ENCODE measurements around the gene ALG2.

The ALG2 gene

GRCh38 chr9:99257723-99258389, 36.1 kb upstream of the ALG2 start:
- Histone ChIP-seq H3K4me1 (ENCODE audit: control insufficient read depth, insufficient read depth, low read length, poor library complexity, severe bottlenecking) (no peaks in the 10 kb centered on the region), H3K36me3 (ENCODE audit: control insufficient read depth, insufficient read depth, low read length) (no peaks in the 10 kb centered on the region), H3K27ac (ENCODE audit: low read depth, low read length, severe bottlenecking) (no peak overlapping the region), H3K4me3 (ENCODE audit: extremely low read depth, insufficient read depth, low read length, poor library complexity, severe bottlenecking) (no peak overlapping the region), H3K9me3 (ENCODE audit: control insufficient read depth, low read length) (no peaks in the 10 kb centered on the region)
- WGBS, 2 experiments (ENCODE audit: insufficient coverage in 2 of 2), result 84 to 92% methylated on average over 4 to 7 of the region's 8 CpGs

- 100% methylated on average over 1 of the region's 1 CpG for WGBS, 2 experiments (ENCODE audit: insufficient coverage in 2 of 2)
- Histone ChIP-seq H3K4me1 (ENCODE audit: control insufficient read depth, insufficient read depth, low read length, poor library complexity, severe bottlenecking) (no peaks in the 10 kb centered on the region), H3K27ac (ENCODE audit: low read depth, low read length, severe bottlenecking) (no peak overlapping the region), H3K9me3 (ENCODE audit: control insufficient read depth, low read length) (no peaks in the 10 kb centered on the region), H3K4me3 (ENCODE audit: extremely low read depth, insufficient read depth, low read length, poor library complexity, severe bottlenecking) (no peak overlapping the region), H3K36me3 (ENCODE audit: control insufficient read depth, insufficient read depth, low read length) (no peaks in the 10 kb centered on the region)
Observed at GRCh38 chr9:99255651-99256050, 33.9 kb upstream of the ALG2 start.

GRCh38 chr9:99253772-99254431, 32.2 kb upstream of the ALG2 start:
- WGBS, 2 experiments (ENCODE audit: insufficient coverage in 2 of 2), result 93 to 94% methylated on average over 14 to 15 of the region's 15 CpGs

GRCh38 chr9:99253134-99253533, 31.4 kb upstream of the ALG2 start:
- WGBS, 2 experiments (ENCODE audit: insufficient coverage in 2 of 2), result no CpG with 5 or more reads among the region's 2 CpGs

More at GRCh38 chr9:99253772-99254431, 32.2 kb upstream of the ALG2 start:
- H3K4me3 ChIP-seq (ENCODE audit: extremely low read depth, insufficient read depth, low read length, poor library complexity, severe bottlenecking), result no peak overlapping the region
- H3K9me3 ChIP-seq (ENCODE audit: control insufficient read depth, low read length), result no peaks in the 10 kb centered on the region
- no peaks in the 10 kb centered on the region for H3K36me3 ChIP-seq (ENCODE audit: control insufficient read depth, insufficient read depth, low read length)
- peaks cover 3% of the 10 kb centered on the region for H3K4me1 ChIP-seq (ENCODE audit: control insufficient read depth, insufficient read depth, low read length, poor library complexity, severe bottlenecking)
- no peak overlapping the region for H3K27ac ChIP-seq (ENCODE audit: low read depth, low read length, severe bottlenecking)

GRCh38 chr9:99251157-99251556, 29.4 kb upstream of the ALG2 start:
- H3K9me3 ChIP-seq (ENCODE audit: control insufficient read depth, low read length), result no peaks in the 10 kb centered on the region
- no peaks in the 10 kb centered on the region for H3K36me3 ChIP-seq (ENCODE audit: control insufficient read depth, insufficient read depth, low read length)
- H3K4me1 ChIP-seq (ENCODE audit: control insufficient read depth, insufficient read depth, low read length, poor library complexity, severe bottlenecking), result peaks cover 3% of the 10 kb centered on the region
- H3K27ac ChIP-seq (ENCODE audit: low read depth, low read length, severe bottlenecking), result no peak overlapping the region
- no peak overlapping the region for H3K4me3 ChIP-seq (ENCODE audit: extremely low read depth, insufficient read depth, low read length, poor library complexity, severe bottlenecking)
- 81 to 87% methylated on average over 3 of the region's 4 CpGs for WGBS, 2 experiments (ENCODE audit: insufficient coverage in 2 of 2)

More at GRCh38 chr9:99253134-99253533, 31.4 kb upstream of the ALG2 start:
- Histone ChIP-seq H3K27ac (ENCODE audit: low read depth, low read length, severe bottlenecking) (no peak overlapping the region), H3K4me3 (ENCODE audit: extremely low read depth, insufficient read depth, low read length, poor library complexity, severe bottlenecking) (no peak overlapping the region), H3K9me3 (ENCODE audit: control insufficient read depth, low read length) (no peaks in the 10 kb centered on the region), H3K4me1 (ENCODE audit: control insufficient read depth, insufficient read depth, low read length, poor library complexity, severe bottlenecking) (peaks cover 3% of the 10 kb centered on the region), H3K36me3 (ENCODE audit: control insufficient read depth, insufficient read depth, low read length) (no peaks in the 10 kb centered on the region)

GRCh38 chr9:99249619-99250018, 27.9 kb upstream of the ALG2 start:
- H3K36me3 ChIP-seq (ENCODE audit: control insufficient read depth, insufficient read depth, low read length), result no peaks in the 10 kb centered on the region
- no peak overlapping the region for H3K4me3 ChIP-seq (ENCODE audit: extremely low read depth, insufficient read depth, low read length, poor library complexity, severe bottlenecking)
- H3K9me3 ChIP-seq (ENCODE audit: control insufficient read depth, low read length), result no peaks in the 10 kb centered on the region
- H3K4me1 ChIP-seq (ENCODE audit: control insufficient read depth, insufficient read depth, low read length, poor library complexity, severe bottlenecking), result peaks cover 3% of the 10 kb centered on the region
- no peak overlapping the region for H3K27ac ChIP-seq (ENCODE audit: low read depth, low read length, severe bottlenecking)

GRCh38 chr9:99244344-99245260, 22.9 kb upstream of the ALG2 start:
- no peaks in the 10 kb centered on the region for H3K9me3 ChIP-seq (ENCODE audit: control insufficient read depth, low read length)
- no peak overlapping the region for H3K4me3 ChIP-seq (ENCODE audit: extremely low read depth, insufficient read depth, low read length, poor library complexity, severe bottlenecking)
- peaks cover 2% of the 10 kb centered on the region for H3K4me1 ChIP-seq (ENCODE audit: control insufficient read depth, insufficient read depth, low read length, poor library complexity, severe bottlenecking)
- 94 to 100% methylated on average over 1 of the region's 3 CpGs for WGBS, 2 experiments (ENCODE audit: insufficient coverage in 2 of 2)
- H3K27ac ChIP-seq (ENCODE audit: low read depth, low read length, severe bottlenecking), result no peak overlapping the region
- H3K36me3 ChIP-seq (ENCODE audit: control insufficient read depth, insufficient read depth, low read length), result peaks cover 9% of the 10 kb centered on the region

GRCh38 chr9:99241106-99241505, 19.4 kb upstream of the ALG2 start:
- Histone ChIP-seq H3K27ac (ENCODE audit: low read depth, low read length, severe bottlenecking) (no peak overlapping the region), H3K36me3 (ENCODE audit: control insufficient read depth, insufficient read depth, low read length) (peaks cover 26% of the 10 kb centered on the region), H3K9me3 (ENCODE audit: control insufficient read depth, low read length) (no peaks in the 10 kb centered on the region), H3K4me3 (ENCODE audit: extremely low read depth, insufficient read depth, low read length, poor library complexity, severe bottlenecking) (no peak overlapping the region), H3K4me1 (ENCODE audit: control insufficient read depth, insufficient read depth, low read length, poor library complexity, severe bottlenecking) (peaks cover 6% of the 10 kb centered on the region)
- 78% methylated on average over 4 to 5 of the region's 7 CpGs for WGBS, 2 experiments (ENCODE audit: insufficient coverage in 2 of 2)

- Histone ChIP-seq H3K4me3 (ENCODE audit: extremely low read depth, insufficient read depth, low read length, poor library complexity, severe bottlenecking) (no peak overlapping the region), H3K36me3 (ENCODE audit: control insufficient read depth, insufficient read depth, low read length) (peaks cover 26% of the 10 kb centered on the region), H3K4me1 (ENCODE audit: control insufficient read depth, insufficient read depth, low read length, poor library complexity, severe bottlenecking) (peaks cover 6% of the 10 kb centered on the region), H3K9me3 (ENCODE audit: control insufficient read depth, low read length) (no peaks in the 10 kb centered on the region), H3K27ac (ENCODE audit: low read depth, low read length, severe bottlenecking) (no peak overlapping the region)
- WGBS, 2 experiments (ENCODE audit: insufficient coverage in 2 of 2), result 93 to 97% methylated on average over 4 of the region's 6 CpGs
Observed at GRCh38 chr9:99239341-99240060, 17.8 kb upstream of the ALG2 start.

- H3K4me3 ChIP-seq (ENCODE audit: extremely low read depth, insufficient read depth, low read length, poor library complexity, severe bottlenecking), result no peak overlapping the region
- no peak overlapping the region for H3K27ac ChIP-seq (ENCODE audit: low read depth, low read length, severe bottlenecking)
- no peaks in the 10 kb centered on the region for H3K9me3 ChIP-seq (ENCODE audit: control insufficient read depth, low read length)
- H3K36me3 ChIP-seq (ENCODE audit: control insufficient read depth, insufficient read depth, low read length), result peaks cover 35% of the 10 kb centered on the region
- H3K4me1 ChIP-seq (ENCODE audit: control insufficient read depth, insufficient read depth, low read length, poor library complexity, severe bottlenecking), result peaks cover 6% of the 10 kb centered on the region
Observed at GRCh38 chr9:99238331-99238730, 16.6 kb upstream of the ALG2 start.

All from mesodermal cell (in vitro differentiated cells).